Urinary bladder (tissue), 4 donors: Measurements from ENCODE around the gene B4GALNT2. TPM values are rescaled to one million over a fixed set of nuclear protein-coding genes. Genes with fewer than 3 reads are reported as not detected.
"Not testable (repeated sequence)": the region's sequence is repeated elsewhere in the genome, so short reads cannot be mapped to it uniquely, and the experiment has no call there.

Source experiments
- DNase-seq: peaks from one replicate; pipeline ENCODE4 v3.0.0-alpha.2; 2015; ENCODE audit errors: extremely low spot score
- H3K27ac ChIP-seq: one replicate; pipeline ENCODE4 v1.5.1; 2013; ENCODE audit warnings: low read depth, mild to moderate bottlenecking, moderate library complexity
- H3K36me3 ChIP-seq: one replicate; pipeline ENCODE4 v1.6.1; 2013; ENCODE audit warnings: mild to moderate bottlenecking, moderate library complexity; ENCODE audit not compliant: insufficient read depth
- H3K4me1 ChIP-seq: one replicate; pipeline ENCODE4 v1.6.1; 2013; ENCODE audit warnings: mild to moderate bottlenecking, moderate library complexity; ENCODE audit not compliant: insufficient read depth
- H3K4me3 ChIP-seq: one replicate; pipeline ENCODE4 v1.5.1; 2013; ENCODE audit warnings: low read depth, low read length
- WGBS: extraction: QIAGEN DNeasy Blood & Tissue Kit; methylation state at CpG from one replicate; pipeline ENCODE4 v1.1.7; 2013; 5-methylcytosine and 5-hydroxymethylcytosine counted together
- polyA plus RNA-seq: library from polyadenylated mRNA; stranded (reverse); fragments of 200-250 nt; gene quantifications from one replicate; pipeline ENCODE4 v1.2.3, GENCODE V29; 2013
- total RNA-seq: library from RNA; depleted of rRNA; stranded (reverse); fragments of >200 nt; gene quantifications from one replicate; pipeline ENCODE4 v1.2.3, GENCODE V29; 2014
- donor health status: healthy with polysubstance abuse.
- donor health status: healthy.

The B4GALNT2 gene
- total and polyA plus RNA-seq, 2 donors: not detected

DNA sequence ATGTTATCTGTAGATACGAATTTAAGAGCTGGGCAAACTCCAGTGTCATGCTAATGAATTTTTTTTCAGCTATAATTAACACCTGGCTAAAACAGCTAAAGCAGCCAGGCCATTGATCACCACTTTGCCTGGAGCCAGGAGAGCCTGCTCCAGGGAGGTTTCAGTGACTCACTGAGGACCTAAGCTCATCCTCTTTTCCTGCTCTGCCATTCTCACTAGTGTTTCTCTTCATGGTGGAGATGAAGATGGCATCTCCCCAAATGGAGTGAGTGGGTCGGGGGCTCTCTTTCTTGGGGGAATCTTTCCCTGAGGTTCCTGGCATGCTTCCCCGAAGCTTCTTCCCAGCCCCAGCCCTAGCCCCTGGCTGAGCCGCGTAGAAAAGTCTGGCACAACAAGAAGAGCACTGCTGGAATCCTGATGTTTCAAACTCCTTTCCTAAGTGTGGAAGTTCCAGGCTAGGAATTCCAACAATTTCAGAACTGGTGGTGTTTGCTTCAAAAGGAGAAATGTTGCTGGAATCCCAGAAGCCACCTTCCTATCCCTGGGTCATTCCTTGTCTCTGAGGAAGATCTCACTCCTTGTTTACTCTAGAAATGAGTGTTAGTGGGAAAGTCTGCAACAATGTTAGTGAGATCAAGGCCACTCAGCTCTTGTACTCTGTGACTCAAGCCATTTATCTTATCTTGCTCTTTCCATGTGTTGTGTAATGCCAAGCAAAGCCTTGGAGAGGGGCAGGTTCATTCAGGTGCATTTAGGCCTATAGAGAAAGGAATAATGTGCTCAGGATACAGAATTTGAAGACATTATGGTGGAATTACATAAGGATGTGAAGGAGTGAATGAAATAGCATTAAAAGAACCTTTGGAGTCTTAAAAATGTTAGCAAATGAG is 26.0 kb upstream of the B4GALNT2 start:
- no peak overlapping the region for H3K4me3 ChIP-seq
- 53% methylated on average over 5 of the region's 5 CpGs for WGBS
- no peak overlapping the region for H3K27ac ChIP-seq
- no peaks in the 10 kb centered on the region for H3K4me1 ChIP-seq
- H3K36me3 ChIP-seq: no peaks in the 10 kb centered on the region
- DNase-seq: no peak

DNA sequence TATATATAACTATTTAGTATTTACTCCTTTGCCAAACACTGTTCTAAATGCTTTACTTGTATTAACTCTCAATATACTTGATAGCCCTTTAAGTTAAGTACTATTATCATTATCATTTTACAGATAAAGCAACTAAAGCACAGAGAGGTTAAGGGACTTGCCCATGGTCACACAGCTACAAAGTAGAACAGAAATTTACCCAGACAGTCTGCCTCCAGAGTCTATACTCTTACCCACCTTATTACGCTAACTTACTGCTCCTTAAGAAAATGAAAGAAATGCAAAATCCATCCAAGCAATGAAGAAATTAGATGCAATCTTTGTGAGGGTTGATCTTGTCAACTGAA is 25.4 kb upstream of the B4GALNT2 start:
- no peak overlapping the region for H3K4me3 ChIP-seq
- no peaks in the 10 kb centered on the region for H3K36me3 ChIP-seq
- WGBS: 98% methylated on average over 1 of the region's 1 CpG
- DNase-seq: no peak
- no peaks in the 10 kb centered on the region for H3K4me1 ChIP-seq
- no peak overlapping the region for H3K27ac ChIP-seq

DNA sequence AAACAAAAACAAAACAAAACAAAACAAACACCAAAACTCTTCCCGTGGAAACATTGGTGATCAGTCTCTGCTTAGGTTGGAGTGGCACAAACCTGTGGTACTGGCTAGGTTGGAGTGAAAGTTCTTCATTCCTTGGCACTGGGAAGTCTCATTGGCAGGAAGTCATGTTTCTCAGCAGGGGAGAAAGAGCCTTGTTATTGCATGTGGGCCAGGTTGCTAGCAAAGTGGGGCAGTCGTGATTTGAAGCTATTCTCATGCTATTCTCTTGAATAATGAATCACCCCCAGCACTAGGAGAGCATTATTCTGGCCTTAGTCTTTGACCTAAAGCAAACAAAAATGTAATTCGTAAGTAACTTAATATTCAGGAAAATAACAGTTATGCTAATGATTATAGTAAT is 24.3 kb upstream of the B4GALNT2 start:
- H3K27ac ChIP-seq: no peak overlapping the region
- DNase-seq: no peak
- H3K36me3 ChIP-seq: no peaks in the 10 kb centered on the region

DNA sequence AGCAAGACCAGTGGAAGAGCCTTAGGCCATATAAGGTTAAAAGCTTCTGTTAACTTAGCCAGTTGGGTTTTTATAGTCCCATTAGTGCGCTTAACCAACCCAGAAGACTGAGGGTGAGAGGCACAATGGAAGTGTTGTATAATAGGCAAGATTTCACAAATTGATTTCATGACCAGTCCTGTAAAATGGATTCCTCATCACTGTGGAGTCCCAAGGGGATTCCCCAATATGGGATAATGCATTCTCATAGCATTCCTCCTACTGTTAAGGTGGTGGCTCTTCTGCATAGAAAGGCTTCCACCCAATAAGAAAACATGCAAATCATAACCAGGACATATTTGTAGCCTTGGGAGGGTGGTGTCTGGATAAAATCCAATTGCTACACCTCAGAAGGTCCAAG is 22.1 kb upstream of the B4GALNT2 start:
- Histone ChIP-seq H3K4me3 (no peak overlapping the region), H3K4me1 (no peaks in the 10 kb centered on the region), H3K36me3 (no peaks in the 10 kb centered on the region), H3K27ac (no peak overlapping the region)
- no peak for DNase-seq
- 88% methylated on average over 1 of the region's 1 CpG for WGBS

More for the DNA sequence above, 24.3 kb upstream of the B4GALNT2 start:
- Histone ChIP-seq H3K4me3 (no peak overlapping the region), H3K4me1 (no peaks in the 10 kb centered on the region)
- 44% methylated on average over 3 of the region's 3 CpGs for WGBS

DNA sequence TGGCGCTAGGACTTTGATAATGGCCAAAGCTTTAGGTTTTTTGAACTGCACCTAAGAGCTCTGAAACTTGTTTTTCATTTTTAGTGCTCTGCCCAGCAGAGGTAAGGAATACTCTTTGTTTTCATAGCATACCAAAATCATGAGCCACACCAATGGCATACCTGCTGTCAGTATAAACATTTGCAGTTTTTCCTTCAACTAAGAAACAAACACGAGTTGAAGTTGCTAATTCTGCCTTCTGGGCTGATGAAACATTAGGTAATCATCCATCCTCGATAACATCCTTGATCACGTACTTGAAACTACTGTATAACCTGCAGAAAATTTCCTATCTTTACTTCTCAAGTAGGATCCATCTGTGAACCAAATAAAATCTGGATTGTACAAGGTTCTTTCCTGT is 20.6 kb upstream of the B4GALNT2 start:
- no peak for DNase-seq
- 75% methylated on average over 4 of the region's 4 CpGs for WGBS
- H3K4me3 ChIP-seq: no peak overlapping the region
- H3K36me3 ChIP-seq: no peaks in the 10 kb centered on the region
- no peaks in the 10 kb centered on the region for H3K4me1 ChIP-seq
- no peak overlapping the region for H3K27ac ChIP-seq

DNA sequence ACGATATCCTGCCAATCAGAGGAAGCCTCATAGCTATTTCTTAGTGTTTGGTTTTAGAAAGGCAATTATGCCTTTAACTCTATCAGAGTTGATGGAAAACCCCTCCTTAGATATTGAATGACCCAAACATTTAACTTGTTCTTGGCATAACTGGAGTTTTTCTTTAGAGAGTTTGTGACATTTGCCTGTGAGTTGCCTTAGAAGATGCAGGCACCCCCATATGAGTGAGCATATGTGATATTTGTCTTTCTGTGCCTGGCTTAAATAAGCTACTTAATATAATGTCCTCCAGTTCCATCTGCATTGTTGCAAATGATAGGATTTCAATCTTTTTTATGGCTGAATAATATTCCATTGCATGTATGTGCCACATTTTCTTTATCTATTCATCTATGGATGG is 19.6 kb upstream of the B4GALNT2 start:
- Histone ChIP-seq H3K27ac (no peak overlapping the region), H3K36me3 (no peaks in the 10 kb centered on the region), H3K4me1 (no peaks in the 10 kb centered on the region), H3K4me3 (no peak overlapping the region)
- WGBS: 90% methylated on average over 1 of the region's 1 CpG
- DNase-seq: no peak

DNA sequence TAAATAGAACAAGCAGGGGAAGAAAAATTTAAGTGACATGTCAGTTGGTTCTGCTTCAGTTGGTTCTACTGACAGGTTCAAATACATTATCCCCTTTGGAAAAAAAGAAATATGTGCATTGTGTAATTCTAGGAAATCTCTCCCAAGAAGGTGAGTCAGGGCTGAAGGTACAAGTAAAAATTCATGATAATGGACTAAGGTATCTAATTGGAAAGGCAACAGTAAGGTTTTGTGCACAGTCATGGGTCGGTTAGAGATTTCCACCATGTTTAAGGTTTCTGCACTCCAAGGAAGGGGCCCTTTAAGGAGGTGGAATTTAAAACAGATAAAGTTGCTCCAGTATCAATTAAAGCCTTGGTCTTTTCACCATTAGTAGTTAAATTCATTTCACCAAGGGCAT is 17.9 kb upstream of the B4GALNT2 start:
- Histone ChIP-seq H3K4me3 (no peak overlapping the region), H3K27ac (no peak overlapping the region), H3K36me3 (no peaks in the 10 kb centered on the region), H3K4me1 (no peaks in the 10 kb centered on the region)
- DNase-seq: no peak
- WGBS: 76% methylated on average over 1 of the region's 1 CpG

DNA sequence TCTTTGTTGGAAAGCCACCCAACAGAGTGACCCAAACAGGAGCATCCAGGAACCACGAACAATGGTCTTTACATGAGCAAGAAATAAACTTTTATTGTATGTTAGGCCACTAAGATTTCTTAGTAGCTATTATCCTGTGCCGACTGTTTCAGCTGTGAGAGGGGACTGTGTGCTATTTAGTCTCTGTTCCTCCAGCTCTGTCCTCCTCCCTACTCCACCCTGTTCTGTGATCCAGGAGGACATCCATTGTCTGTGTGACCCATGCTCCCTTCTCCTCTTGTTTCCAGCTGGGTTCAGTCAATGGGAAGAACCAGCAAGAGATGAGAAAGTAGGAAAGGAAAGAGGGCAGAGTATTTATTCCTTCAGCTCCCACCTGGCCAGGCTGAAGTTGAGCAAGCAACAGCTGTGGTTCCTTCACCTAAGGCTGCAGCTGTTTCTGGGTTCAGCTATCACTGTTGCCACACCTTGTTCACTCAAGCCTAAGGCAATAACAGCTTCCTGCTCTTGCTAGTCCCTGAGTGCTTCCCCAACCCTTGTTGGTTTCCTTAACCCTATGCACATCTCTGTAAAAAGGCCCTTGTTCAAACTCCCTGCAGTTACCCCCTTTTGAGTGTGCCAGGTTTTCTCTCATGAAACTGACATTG is 14.9 kb upstream of the B4GALNT2 start:
- H3K36me3 ChIP-seq: no peaks in the 10 kb centered on the region
- WGBS: 90% methylated on average over 2 of the region's 2 CpGs
- DNase-seq: no peak
- H3K27ac ChIP-seq: no peak overlapping the region
- no peak overlapping the region for H3K4me3 ChIP-seq
- H3K4me1 ChIP-seq: no peaks in the 10 kb centered on the region

DNA sequence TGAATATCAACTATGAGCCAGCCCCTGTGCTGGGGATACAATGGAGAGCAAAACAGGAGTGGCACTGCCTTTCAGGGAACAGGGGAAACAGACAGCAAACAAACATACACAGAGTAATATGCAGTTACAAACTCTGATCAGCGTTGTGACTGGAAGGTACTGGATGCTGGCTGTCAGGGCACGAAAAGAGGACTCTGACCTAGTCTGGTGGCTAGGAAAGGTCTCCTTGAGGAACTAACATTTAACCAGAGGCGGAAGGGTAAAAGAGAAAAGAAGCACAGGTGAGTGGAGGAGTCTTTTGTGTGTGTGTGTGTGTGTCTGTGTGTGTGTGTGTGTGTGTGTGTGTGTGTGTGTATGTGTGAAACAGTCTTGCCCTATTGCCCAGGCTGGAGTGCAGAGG is 12.4 kb upstream of the B4GALNT2 start:
- 67% methylated on average over 3 of the region's 3 CpGs for WGBS
- H3K36me3 ChIP-seq: no peaks in the 10 kb centered on the region
- H3K4me1 ChIP-seq: no peaks in the 10 kb centered on the region
- H3K27ac ChIP-seq: no peak overlapping the region
- no peak overlapping the region for H3K4me3 ChIP-seq
- no peak for DNase-seq

DNA sequence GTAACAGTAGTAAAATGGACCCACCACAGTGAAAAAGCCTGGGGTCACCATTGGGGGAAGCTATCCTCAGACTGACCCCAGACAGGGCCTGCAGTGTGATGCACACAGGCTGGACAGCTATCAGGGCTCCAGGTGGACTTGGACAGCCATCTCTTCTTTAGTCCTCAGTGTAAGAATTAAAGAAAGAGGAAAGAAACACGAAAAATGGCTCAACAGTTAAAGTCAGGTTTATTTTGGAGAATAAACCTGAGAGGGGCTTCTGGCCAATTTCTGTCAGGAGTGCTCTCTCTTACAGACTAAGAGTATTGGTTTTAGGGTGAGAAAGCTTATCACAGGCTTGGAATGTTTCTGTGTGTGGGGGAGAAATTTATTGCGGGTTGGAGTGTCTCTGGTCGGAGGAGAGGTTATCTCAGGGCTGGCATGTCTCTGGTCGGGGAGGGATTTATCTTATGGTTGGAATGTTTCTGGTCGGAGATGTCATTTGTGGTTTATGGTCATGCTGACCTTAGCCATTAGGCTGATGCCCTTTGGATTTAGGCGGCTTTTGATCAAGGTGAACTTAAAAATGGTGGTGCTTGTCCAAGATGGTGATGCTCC is 10.8 kb upstream of the B4GALNT2 start:
- no peak for DNase-seq
- H3K36me3 ChIP-seq: no peaks in the 10 kb centered on the region
- no peak overlapping the region for H3K4me3 ChIP-seq
- H3K4me1 ChIP-seq: no peaks in the 10 kb centered on the region
- no peak overlapping the region for H3K27ac ChIP-seq
- 60% methylated on average over 6 of the region's 6 CpGs for WGBS

DNA sequence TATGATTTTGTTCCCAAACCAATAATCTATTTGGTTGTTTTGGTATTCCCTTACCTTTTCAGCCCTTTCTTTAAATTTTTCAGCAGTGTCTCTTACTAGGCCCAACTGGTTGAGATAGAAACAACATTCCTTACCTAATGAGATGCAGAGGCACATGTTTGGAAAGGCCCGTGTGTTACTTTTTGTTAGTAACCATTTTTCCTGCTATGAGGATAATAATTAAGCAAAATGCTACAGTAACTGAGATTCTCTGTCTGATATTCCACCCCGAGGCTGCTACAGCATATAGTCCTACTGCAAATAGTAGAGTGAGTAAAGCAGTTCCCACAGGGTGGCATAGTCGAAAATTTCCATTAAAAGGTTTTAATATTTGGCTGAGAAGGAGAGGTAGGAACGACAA is 10.0 kb upstream of the B4GALNT2 start:
- Histone ChIP-seq H3K4me3 (no peak overlapping the region), H3K27ac (no peak overlapping the region), H3K36me3 (no peaks in the 10 kb centered on the region), H3K4me1 (no peaks in the 10 kb centered on the region)
- 68% methylated on average over 4 of the region's 4 CpGs for whole genome bisulfite sequencing
- no peak for DNase-seq

DNA sequence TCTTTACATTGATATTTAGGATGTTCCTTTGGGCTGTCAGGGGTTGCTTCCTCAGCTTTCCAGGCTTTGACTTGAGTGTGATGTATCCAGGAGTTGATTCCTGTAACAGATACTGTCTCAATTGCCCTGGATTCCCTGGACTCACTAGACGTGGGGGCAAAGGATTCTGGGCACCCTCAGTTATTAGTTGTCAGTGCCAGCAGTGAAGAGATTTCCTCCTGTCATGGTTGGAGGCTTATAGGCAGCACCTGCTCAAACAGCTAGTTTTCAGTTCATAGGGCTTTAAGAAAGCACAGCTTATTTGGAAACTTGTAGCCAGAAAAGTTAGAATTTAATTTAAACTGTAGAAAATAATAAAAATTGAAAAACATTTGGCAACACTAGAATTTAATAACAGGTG is 9.5 kb upstream of the B4GALNT2 start:
- no peaks in the 10 kb centered on the region for H3K4me1 ChIP-seq
- H3K36me3 ChIP-seq: no peaks in the 10 kb centered on the region
- no peak overlapping the region for H3K4me3 ChIP-seq
- WGBS: 29% methylated on average over 1 of the region's 1 CpG
- no peak for DNase-seq
- no peak overlapping the region for H3K27ac ChIP-seq

DNA sequence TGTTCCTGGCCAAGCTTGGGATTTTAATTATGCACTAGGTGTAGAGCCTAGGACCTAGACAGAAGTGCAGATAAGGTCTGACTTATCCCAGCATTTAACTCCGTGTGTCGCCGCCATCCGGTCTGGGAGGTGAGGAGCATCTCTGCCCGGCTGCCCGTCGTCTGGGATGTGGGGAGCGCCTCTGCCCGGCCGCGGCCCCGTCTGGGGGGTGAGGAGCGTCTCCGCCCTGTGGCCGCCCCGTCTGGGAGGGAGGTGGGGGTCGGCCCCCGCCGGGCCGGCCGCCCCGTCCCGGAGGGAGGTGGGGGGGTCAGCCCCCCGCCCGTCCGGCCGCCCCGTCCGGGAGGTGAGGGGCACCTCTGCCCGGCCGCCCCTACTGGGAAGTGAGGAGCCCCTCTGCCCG is 7.1 kb upstream of the B4GALNT2 start:
- no peak for DNase-seq
- Histone ChIP-seq H3K36me3 (no peaks in the 10 kb centered on the region), H3K27ac (no peak overlapping the region), H3K4me1 (no peaks in the 10 kb centered on the region), H3K4me3 (no peak overlapping the region)
- WGBS: 91% methylated on average over 32 of the region's 32 CpGs

DNA sequence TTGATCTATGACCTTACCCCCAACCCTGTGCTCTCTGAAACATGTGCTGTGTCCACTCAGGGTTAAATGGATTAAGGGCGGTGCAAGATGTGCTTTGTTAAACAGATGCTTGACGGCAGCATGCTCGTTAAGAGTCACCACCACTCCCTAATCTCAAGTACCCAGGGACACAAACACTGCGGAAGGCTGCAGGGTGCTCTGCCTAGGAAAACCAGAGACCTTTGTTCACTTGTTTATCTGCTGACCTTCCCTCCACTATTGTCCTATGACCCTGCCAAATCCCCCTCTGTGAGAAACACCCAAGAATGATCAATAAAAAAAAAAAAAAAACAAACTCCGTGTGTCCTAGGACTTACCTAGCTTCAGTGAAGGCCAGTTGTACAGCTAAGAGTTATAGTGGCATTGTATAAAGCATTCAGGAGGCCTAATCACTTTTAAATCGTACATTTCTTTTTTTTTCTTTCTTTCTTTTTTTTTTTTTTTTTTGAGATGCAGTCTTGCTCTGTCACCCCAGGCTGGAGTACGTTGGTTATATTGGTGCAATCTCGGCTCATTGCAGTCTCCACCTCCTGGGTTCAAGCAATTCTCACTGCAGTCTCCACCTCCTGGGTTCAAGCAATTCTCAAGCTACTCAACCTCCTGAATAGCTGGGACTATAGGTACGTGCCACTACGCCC is 6.2 kb upstream of the B4GALNT2 start:
- not testable (repeated sequence) for H3K36me3 ChIP-seq

More for the DNA sequence above, 6.2 kb upstream of the B4GALNT2 start:
- H3K27ac ChIP-seq, H3K4me1 ChIP-seq, H3K4me3 ChIP-seq, DNase-seq: not testable (repeated sequence)
- 54% methylated on average over 10 of the region's 10 CpGs for WGBS
